ENCODE data around the gene BEND3. TPM values are rescaled to one million over a fixed set of nuclear protein-coding genes. Genes with fewer than 3 reads are reported as not detected.
A peak's percentile ranks its signal among the peaks of the same experiment; 100 is the strongest.

BEND3 gene
- total and polyA plus RNA-seq, 2 of the 8 experiments (the other 6 are each of a cell fraction or from before 2014, with no cell fraction given) = 25.2 to 38.8 TPM

- Histone ChIP-seq H3K27me3 (replicated peaks in 1 of 4; ENCODE audit: control insufficient read depth in 3 of 4, extremely low read depth in 1 of 4, insufficient read depth in 3 of 4, low read length in 3 of 4) (no peaks in the 10 kb centered on the region), H3K4me1 (replicated peaks in 1 of 4; ENCODE audit: control insufficient read depth in 3 of 4, insufficient read depth in 4 of 4, low read length in 3 of 4) (no peaks in the 10 kb centered on the region; a peak in 1 of 7 replicates), H4K8ac (ENCODE audit: extremely low read depth, insufficient read depth, low read length) (no peak overlapping the region), H3K56ac (replicated peaks; ENCODE audit: insufficient read length, low read depth, low read length) (no peak overlapping the region), H3K79me2 (ENCODE audit: control insufficient read depth in 1 of 2, insufficient read depth in 2 of 2, low read length in 2 of 2) (peaks cover 0 to 6% of the 10 kb centered on the region in 2 experiments; a peak in 3 of 4 replicates), H4K91ac (replicated peaks; ENCODE audit: insufficient read length, low read length) (no peak overlapping the region), H3K27ac (ENCODE audit: low read depth, low read length) (peak overlapping the region; percentile 6; the same call in 1 of the 2 replicates), H2BK12ac (ENCODE audit: low read depth, low read length) (no peak overlapping the region), H3K4me3 (ENCODE audit: extremely low read depth in 1 of 4, insufficient read depth in 2 of 4, low read depth in 3 of 4, low read length in 4 of 4) (no peak overlapping the region), H3K23me2 (ENCODE audit: low read depth, low read length) (no peaks in the 10 kb centered on the region), H2BK120ac (replicated peaks; ENCODE audit: low read depth, low read length) (no peak overlapping the region), H3K9me3 (ENCODE audit: insufficient read depth in 2 of 2, low read depth in 1 of 2, low read length in 1 of 2) (no peaks in the 10 kb centered on the region), H2BK5ac (ENCODE audit: low read depth, low read length) (no peak overlapping the region), H3K14ac (ENCODE audit: insufficient read length) (no peak overlapping the region), H3K18ac (ENCODE audit: extremely low read depth, low read length) (no peak overlapping the region), H2BK15ac (ENCODE audit: low read length) (no peak overlapping the region), H2BK20ac (ENCODE audit: low read length) (no peak overlapping the region), H4K20me1 (replicated peaks in 1 of 2; ENCODE audit: control insufficient read depth in 1 of 2, insufficient read depth in 2 of 2, low read length in 2 of 2) (no peaks in the 10 kb centered on the region), H3K23ac (ENCODE audit: insufficient read length) (no peak overlapping the region), H2AFZ (ENCODE audit: low read length) (no peak overlapping the region), H2AK5ac (ENCODE audit: low read depth, low read length) (no peak overlapping the region), H3K36me3 (ENCODE audit: control insufficient read depth in 2 of 4, insufficient read depth in 4 of 4, low read length in 3 of 4) (peaks cover 3 to 39% (median 9%) of the 10 kb centered on the region in 4 experiments; a peak in 6 of 8 replicates), H3K4ac (replicated peaks; ENCODE audit: insufficient read length, low read depth, low read length) (no peak overlapping the region), H3K9ac (replicated peaks in 1 of 4; ENCODE audit: extremely low read depth in 1 of 4, low read depth in 3 of 4, low read length in 3 of 4) (no peak overlapping the region), H3K4me2 (ENCODE audit: insufficient read depth in 1 of 2, low read depth in 2 of 2, low read length in 2 of 2) (no peak overlapping the region), H4K5ac (ENCODE audit: insufficient read length, low read depth, low read length) (no peak overlapping the region), H3K79me1 (ENCODE audit: low read depth, low read length) (no peaks in the 10 kb centered on the region; the same call in 1 of the 2 replicates)
- 82% methylated on average over 4 of the region's 4 CpGs; no CpG with 5 or more reads in 1 of the 2 experiments for WGBS, 2 experiments (ENCODE audit: extremely low coverage in 1 of 2, insufficient coverage in 1 of 2, insufficient read length in 1 of 2, insufficient replicate concordance in 2 of 2, low coverage in 1 of 2, low lambda C conversion rate in 2 of 2, missing lambda C conversion rate in 1 of 2)
- FAIRE-seq = no peak
- ChIA-PET CTCF (ENCODE audit: partially characterized antibody) (interaction anchor here (0.5 to 2.6 kb wide), 20 partner anchors 9 to 1892 kb away, joined by 3 to 8 read pairs (median 4); no protein-coding TSS in a partner anchor), POLR2A (ENCODE audit: partially characterized antibody) (interaction anchor here (0.8 to 1.5 kb wide), 3 partner anchors 19 to 36 kb away, joined by 3 to 6 read pairs (median 3); no protein-coding TSS in a partner anchor)
- TF ChIP-seq CHD1 (IDR thresholded peaks at IDR 0.05; ENCODE audit: low read depth, low read length) = no peak
- peak; percentile 11 to 41 (median 11); a peak in 2 of 4 replicates for TF ChIP-seq CTCF (IDR thresholded peaks at IDR 0.05; ENCODE audit: control extremely low read depth in 1 of 3, insufficient read depth in 1 of 3, low read depth in 1 of 3, low read length in 3 of 3)
- no peak for TF ChIP-seq KDM4A (IDR thresholded peaks at IDR 0.05; ENCODE audit: low read depth, low read length, severe bottlenecking)
- TF ChIP-seq RAD21 (IDR thresholded peaks at IDR 0.05 in 1 of 2, conservative IDR thresholded peaks at IDR 0.05 in 1 of 2; ENCODE audit: low read depth in 2 of 2, low read length in 2 of 2) = 0 out of 4 replicates have a peak, but pooled peaks of 1 of the 2 experiments have one; percentile 3
- no peak for DNase-seq (ENCODE audit: low read depth in 1 of 2, low spot score in 2 of 2)
Observed at GRCh38 chr6:107079429-107079828, 35.9 kb downstream of the BEND3 start.
